GM21526 (cell line): Measurements from ENCODE around the gene SYCE3.

Experiments
- ATAC-seq: cut with Tn5 transposase; IDR thresholded peaks from one replicate; pipeline ENCODE4 v1.9.1; 2021; ENCODE audit warnings: moderate library complexity; ENCODE audit not compliant: unreplicated experiment, low FRiP score

The SYCE3 gene

GRCh38 chr22:50504369-50505211 is 58.1 kb downstream of the SYCE3 start:
- no peak for ATAC-seq

DNA sequence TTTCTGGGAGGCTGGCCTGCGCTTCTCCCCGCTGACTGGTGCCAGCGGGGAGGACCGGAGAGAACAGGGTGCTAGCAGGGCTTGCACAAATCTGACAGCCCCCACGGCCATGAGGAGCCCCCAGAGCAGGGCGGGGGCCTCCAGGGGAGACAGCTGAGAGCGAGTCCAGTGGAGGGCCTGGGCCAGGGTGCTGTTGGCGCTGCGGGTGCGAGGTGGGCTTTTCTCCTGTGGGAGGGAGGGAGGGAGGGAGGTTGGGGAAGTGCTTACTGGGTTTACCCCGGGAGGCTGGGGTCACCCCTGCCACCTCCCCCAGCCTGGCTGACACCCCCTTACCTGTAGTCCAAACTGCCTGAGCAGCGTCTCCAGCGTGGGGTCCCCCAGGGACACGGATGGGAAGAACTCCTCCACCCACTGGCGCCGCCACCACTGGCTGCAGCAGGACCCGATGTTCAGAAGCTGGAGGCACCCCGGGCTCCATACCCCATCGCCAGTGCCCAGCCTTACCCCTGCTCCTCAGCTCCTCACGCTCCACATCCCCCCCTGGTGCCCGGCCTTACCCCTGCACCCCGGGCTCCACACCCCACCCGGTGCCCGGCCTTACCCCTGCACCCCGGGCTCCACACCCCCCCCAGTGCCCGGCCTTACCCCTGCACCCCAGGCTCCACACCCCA is 59.1 kb downstream of the SYCE3 start:
- ATAC-seq: no peak

DNA sequence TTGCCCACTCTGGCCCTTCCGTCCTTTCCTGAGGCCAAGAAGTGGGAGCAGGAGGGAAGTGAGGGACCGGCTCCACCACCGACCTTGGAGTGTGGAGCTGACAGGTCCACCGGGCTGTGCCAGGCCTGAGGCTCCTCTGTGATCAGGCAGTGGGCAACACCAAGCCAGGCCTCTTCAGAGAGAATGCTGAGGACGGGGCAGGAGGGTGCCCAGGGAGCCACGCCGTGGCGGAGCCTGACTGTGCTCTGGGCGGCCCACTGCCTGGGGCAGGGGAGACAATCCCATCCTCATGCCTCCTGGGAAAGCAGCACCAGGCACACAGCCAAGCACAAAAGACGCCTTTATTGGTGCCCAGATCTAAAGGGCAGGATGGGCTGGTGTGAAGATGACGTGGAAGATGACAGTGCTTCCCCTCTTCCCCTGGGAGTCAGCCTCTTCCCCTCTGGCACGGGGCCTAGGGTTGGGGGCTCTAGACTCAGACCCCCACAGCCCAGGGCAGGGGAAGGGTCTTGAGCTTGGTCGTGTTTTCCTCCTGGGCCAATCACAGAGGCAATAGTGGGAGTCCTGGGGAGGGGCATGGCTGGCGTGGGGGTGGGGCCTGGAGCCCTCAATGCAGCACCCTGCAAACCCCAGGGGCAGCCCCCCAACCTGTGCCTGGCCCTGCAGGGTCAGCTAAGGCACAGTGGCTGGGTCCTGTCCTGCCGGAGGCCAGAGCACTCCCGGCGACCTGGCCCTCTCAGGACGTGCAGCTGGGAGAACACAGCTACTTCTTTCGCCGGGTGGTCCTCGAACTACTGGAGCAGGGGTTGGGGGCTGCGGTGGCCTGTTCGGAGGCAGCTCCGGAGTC is 59.9 kb downstream of the SYCE3 start:
- ATAC-seq: no peak

GRCh38 chr22:50502096-50502495 is 60.6 kb downstream of the SYCE3 start:
- no peak for ATAC-seq
